SK-N-SH (cell line): ENCODE measurements around the gene AK5. TPM values are rescaled to one million over a fixed set of nuclear protein-coding genes. Genes with fewer than 3 reads are reported as not detected.

Experiments
- CTCF ChIA-PET: fragments of 300-600, 350-600 bp; formaldehyde crosslinking; extraction: SDS; loops from one replicate; lab custom pipeline; 2021; lab: Yijun Ruan, JAX
- POLR2A ChIA-PET: fragments of 350-600 bp; sonication (Branson Sonifier 250); formaldehyde crosslinking; extraction: SDS; loops from one replicate; lab custom pipeline; 2020; ENCODE audit warnings: antibody characterized with exemption, inconsistent platforms; lab: Yijun Ruan, JAX
- DNase-seq: peaks from one replicate; pipeline ENCODE4 v3.0.0; 2012
- H2AFZ ChIP-seq: fragments of 200-600 bp; sonication (generic); 2 replicates; pipeline ENCODE4 v1.8.1; 2016; ENCODE audit warnings: antibody characterized with exemption, mild to moderate bottlenecking, low read depth
- H3F3A ChIP-seq: fragments of 200-600 bp; sonication (generic); replicated peaks from 2 replicates; pipeline ENCODE3; 2016; ENCODE audit warnings: antibody characterized with exemption, mild to moderate bottlenecking; ENCODE audit not compliant: insufficient read depth
- H3K27ac ChIP-seq, 2 experiments: fragments of 200-500 bp in 1 of 2; fragments of 200-600 bp in 1 of 2; sonication (Bioruptor generic) in 1 of 2; sonication (generic), shearing (Covaris generic) in 1 of 2; 2 replicates each; pipeline versions ENCODE4 v1.5.1 to v1.6.1; 2014 to 2016; ENCODE audit warnings: low read depth in 2 of 2, inconsistent platforms in 1 of 2, low read length in 1 of 2, mild to moderate bottlenecking in 1 of 2, mixed read lengths in 1 of 2
- H3K27me3 ChIP-seq: fragments of 200-600 bp; sonication (generic), shearing (Covaris generic); 2 replicates; pipeline ENCODE4 v1.6.1; 2016; ENCODE audit warnings: mixed run types; ENCODE audit not compliant: insufficient read depth
- H3K36me3 ChIP-seq, 2 experiments: fragments of 200-500 bp in 1 of 2; fragments of 200-600 bp in 1 of 2; sonication (Bioruptor generic) in 1 of 2; sonication (generic) in 1 of 2; replicated peaks in 1 of 2; 2 replicates each; pipeline versions ENCODE3 to v1.5.1; 2014 to 2016; ENCODE audit warnings: low read length in 1 of 2, mild to moderate bottlenecking in 1 of 2; ENCODE audit not compliant: insufficient read depth in 2 of 2, control insufficient read depth in 1 of 2
- H3K4me1 ChIP-seq, 2 experiments: fragments of 200-500 bp in 1 of 2; fragments of 200-600 bp in 1 of 2; sonication (Bioruptor generic) in 1 of 2; sonication (generic), shearing (Covaris generic) in 1 of 2; 2 replicates each; pipeline versions ENCODE4 v1.5.1 to v1.6.1; 2014 to 2016; ENCODE audit warnings: low read depth in 1 of 2, low read length in 1 of 2, mixed run types in 1 of 2; ENCODE audit not compliant: insufficient read depth in 2 of 2, control insufficient read depth in 1 of 2
- H3K4me2 ChIP-seq: fragments of 200-600 bp; sonication (generic), shearing (Covaris generic); 2 replicates; pipeline ENCODE4 v1.6.1; 2017; ENCODE audit warnings: mixed run types
- H3K4me3 ChIP-seq, 2 experiments: fragments of 200-500 bp in 1 of 2; fragments of 200-600 bp in 1 of 2; sonication (Bioruptor generic) in 1 of 2; sonication (generic), shearing (Covaris generic) in 1 of 2; 2 replicates each; pipeline versions ENCODE4 v1.5.1 to v1.8.1; 2014 to 2016; ENCODE audit warnings: low read depth in 2 of 2, inconsistent platforms in 1 of 2, low read length in 1 of 2, mild to moderate bottlenecking in 1 of 2, mixed read lengths in 1 of 2, moderate library complexity in 1 of 2
- H3K79me2 ChIP-seq: fragments of 200-600 bp; sonication (generic); 2 replicates; pipeline ENCODE4 v1.8.1; 2017; ENCODE audit warnings: mild to moderate bottlenecking; ENCODE audit not compliant: insufficient read depth
- H3K9ac ChIP-seq: fragments of 200-600 bp; sonication (generic); 2 replicates; pipeline ENCODE4 v1.6.1; 2017; ENCODE audit warnings: mixed run types
- H3K9me2 ChIP-seq: fragments of 200-600 bp; sonication (generic); 2 replicates; pipeline ENCODE4 v1.6.1; 2017; ENCODE audit warnings: mixed run types
- H3K9me3 ChIP-seq: fragments of 200-600 bp; sonication (generic); 2 replicates; pipeline ENCODE4 v1.6.1; 2017; ENCODE audit warnings: mixed run types, mild to moderate bottlenecking, moderate library complexity
- H4K20me1 ChIP-seq: fragments of 200-600 bp; sonication (generic); 2 replicates; pipeline ENCODE4 v1.6.1; 2017; ENCODE audit warnings: mild to moderate bottlenecking, mixed run types; ENCODE audit not compliant: insufficient read depth
- CHD2 ChIP-seq: fragments of 150-350 bp; IDR thresholded peaks from 2 replicates; pipeline ENCODE4 v1.6.1; 2018; ENCODE audit warnings: low read length; ENCODE audit not compliant: partially characterized antibody
- CTCF ChIP-seq: fragments of 200-600 bp; sonication (generic); IDR thresholded peaks from 2 replicates; pipeline ENCODE4 v1.6.1; 2017; ENCODE audit warnings: antibody characterized with exemption, mild to moderate bottlenecking, moderate library complexity
- ELF1 ChIP-seq: IDR thresholded peaks from 2 replicates; pipeline ENCODE4 v1.4.0; 2012
- EP300 ChIP-seq, 2 experiments: IDR thresholded peaks; 2 replicates each; pipeline versions ENCODE4 v1.4.0 to v1.6.1; 2012; ENCODE audit warnings: borderline replicate concordance in 1 of 2, low read depth in 1 of 2, low read length in 1 of 2
- FOXM1 ChIP-seq: IDR thresholded peaks from 2 replicates; pipeline ENCODE4 v1.4.0; 2012; ENCODE audit warnings: low read depth, mild to moderate bottlenecking
- GABPA ChIP-seq: IDR thresholded peaks from 2 replicates; pipeline ENCODE4 v1.4.0; 2012; ENCODE audit warnings: low read depth, mild to moderate bottlenecking
- JUND ChIP-seq: IDR thresholded peaks from 2 replicates; pipeline ENCODE4 v1.4.0; 2012
- MEF2A ChIP-seq: IDR thresholded peaks from 2 replicates; pipeline ENCODE4 v1.4.0; 2012; ENCODE audit warnings: low read depth, borderline replicate concordance
- NRF1 ChIP-seq: IDR thresholded peaks from 2 replicates; pipeline ENCODE4 v1.6.1; 2012; ENCODE audit warnings: low read depth, mild to moderate bottlenecking, low read length
- PBX3 ChIP-seq: IDR thresholded peaks from 2 replicates; pipeline ENCODE4; 2012
- RCOR1 ChIP-seq: fragments of 150-350 bp; IDR thresholded peaks from 2 replicates; pipeline ENCODE4 v1.6.1; 2017; ENCODE audit warnings: antibody characterized with exemption, low read length
- RFX5 ChIP-seq: IDR thresholded peaks from 2 replicates; pipeline ENCODE4 v1.6.1; 2012; ENCODE audit warnings: mild to moderate bottlenecking, improper control_type of control experiment, low read length
- TAF1 ChIP-seq: IDR thresholded peaks from 2 replicates; pipeline ENCODE4 v1.6.1; 2012; ENCODE audit warnings: low read depth, mild to moderate bottlenecking, low read length, moderate library complexity, borderline replicate concordance
- TEAD4 ChIP-seq: IDR thresholded peaks from 2 replicates; pipeline ENCODE4 v1.4.0; 2012; ENCODE audit warnings: mild to moderate bottlenecking, borderline replicate concordance; ENCODE audit not compliant: insufficient read depth
- USF1 ChIP-seq: IDR thresholded peaks from 2 replicates; pipeline ENCODE4 v1.4.0; 2012; ENCODE audit warnings: low read depth, borderline replicate concordance
- ZBTB33 ChIP-seq: IDR thresholded peaks from 2 replicates; pipeline ENCODE4 v1.4.0; 2012; ENCODE audit warnings: low read depth, borderline replicate concordance
- WGBS: methylation state at CpG from one replicate; pipeline ENCODE4 v1.1.6; 2017; ENCODE audit warnings: low lambda C conversion rate; 5-methylcytosine and 5-hydroxymethylcytosine counted together
- polyA plus RNA-seq, 3 experiments: library from polyadenylated mRNA; depleted of rRNA; stranded (reverse); fragments of >200 nt; gene quantifications; 2 replicates each; pipeline ENCODE4 v1.2.3, GENCODE V29; 2012

Gene AK5
- polyA plus RNA-seq, 1 of the 3 experiments (the other 2 are of a cell fraction) = 22.9 TPM

GRCh38 chr1:77544845-77545244 lies 263.0 kb downstream of the AK5 start (continued):
- TF ChIP-seq GABPA = no peak
- TF ChIP-seq TEAD4 = no peak
- TF ChIP-seq NRF1 = no peak
- TF ChIP-seq, all 33 proteins: peak for 0

- WGBS = 88% methylated on average over 5 of the region's 5 CpGs
- no peaks in the 10 kb centered on the region for H3K27me3 ChIP-seq
- H3K9ac ChIP-seq = no peak overlapping the region
- ChIA-PET POLR2A (no interaction called here), CTCF (interaction anchor here (2.1 kb wide), 1 partner anchor 12 kb away, joined by 11 read pairs; no protein-coding TSS in a partner anchor)
- no peak overlapping the region for H3K27ac ChIP-seq
- TF ChIP-seq ZBTB33 (no peak), FOXM1 (no peak), PBX3 (no peak), TAF1 (no peak), MEF2A (no peak), CHD2 (no peak), USF1 (no peak), RFX5 (no peak), JUND (no peak), RCOR1 (no peak), ELF1 (no peak), TEAD4 (no peak), CTCF (no peak), EP300 (IDR thresholded peaks at IDR 0.05; ENCODE audit: borderline replicate concordance in 1 of 2, low read depth in 1 of 2, low read length in 1 of 2) (no peak)
- H4K20me1 ChIP-seq = no peaks in the 10 kb centered on the region
- no peak overlapping the region for H2AFZ ChIP-seq
- no peaks in the 10 kb centered on the region for H3K9me3 ChIP-seq
- H3K9me2 ChIP-seq = no peaks in the 10 kb centered on the region
- no peak overlapping the region for H3K4me3 ChIP-seq
- H3K4me2 ChIP-seq = no peak overlapping the region
- no peaks in the 10 kb centered on the region for H3K36me3 ChIP-seq
- H3K4me1 ChIP-seq = peaks cover 0 to 15% of the 10 kb centered on the region in 2 experiments; a peak in 3 of 4 replicates
- no peak for DNase-seq
- peaks cover 12% of the 10 kb centered on the region for H3F3A ChIP-seq
- no peaks in the 10 kb centered on the region for H3K79me2 ChIP-seq
Observed at GRCh38 chr1:77545970-77546369, 264.2 kb downstream of the AK5 start.
